GM19372 (cell line): ENCODE measurements around the gene CKMT2.
A peak's percentile ranks its signal among the peaks of the same experiment; 100 is the strongest.

Experiments used
- ATAC-seq: cut with Tn5 transposase; IDR thresholded peaks from one replicate; pipeline ENCODE4 v1.9.1; 2021; ENCODE audit warnings: mild to moderate bottlenecking, low read depth, moderate library complexity; ENCODE audit not compliant: unreplicated experiment

Gene CKMT2

GRCh38 chr5:81233080-81233634 lies at the start of gene CKMT2:
TSS of gene CKMT2 (plus strand) at chr5:81233322. CDS start at chr5:81251133, 17,811 bp downstream.
- no peak for ATAC-seq

DNA sequence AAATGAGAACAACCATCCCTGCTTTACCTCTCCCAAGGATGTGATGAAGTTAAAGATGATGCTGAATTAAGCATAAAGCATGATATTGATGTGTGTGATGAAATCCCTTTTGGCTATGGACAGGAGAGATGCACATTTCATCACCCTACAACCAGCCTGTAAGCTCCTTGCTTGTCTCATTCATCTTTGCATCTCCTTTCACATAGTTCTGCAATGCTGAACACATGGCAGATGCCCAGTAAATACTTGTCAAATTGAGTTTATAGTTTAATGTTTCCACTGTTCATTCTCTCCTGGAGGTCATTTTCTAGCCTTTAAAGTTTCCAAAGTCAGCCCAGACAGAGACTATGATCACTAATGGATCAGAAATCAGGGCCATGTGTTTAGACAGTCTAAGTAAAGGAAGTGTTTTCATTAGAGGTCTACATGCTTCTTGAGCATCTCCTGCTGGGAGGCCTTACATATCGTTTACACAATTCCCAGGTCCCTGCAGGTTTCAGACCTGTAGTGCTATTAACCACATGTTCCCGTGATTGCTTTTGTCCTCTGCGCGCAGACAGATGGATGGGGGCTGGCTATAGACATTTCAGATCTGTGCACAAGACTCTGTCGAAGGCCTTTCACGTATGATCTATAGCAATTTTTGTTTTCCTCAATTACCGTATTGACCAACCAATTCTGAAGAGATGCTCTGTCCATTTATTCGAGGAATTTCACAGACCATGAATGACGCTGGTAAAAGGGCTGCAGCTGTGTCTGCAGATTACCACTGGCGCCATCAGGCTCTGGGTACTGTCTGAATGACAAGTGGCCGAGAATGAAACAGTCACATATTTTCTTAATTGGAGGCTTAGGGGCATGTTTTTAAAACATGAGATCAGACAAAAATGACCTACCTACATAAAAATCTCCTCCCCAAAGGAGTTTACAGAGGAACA lies 49.0 kb upstream of the CKMT2 start:
- ATAC-seq = no peak

DNA sequence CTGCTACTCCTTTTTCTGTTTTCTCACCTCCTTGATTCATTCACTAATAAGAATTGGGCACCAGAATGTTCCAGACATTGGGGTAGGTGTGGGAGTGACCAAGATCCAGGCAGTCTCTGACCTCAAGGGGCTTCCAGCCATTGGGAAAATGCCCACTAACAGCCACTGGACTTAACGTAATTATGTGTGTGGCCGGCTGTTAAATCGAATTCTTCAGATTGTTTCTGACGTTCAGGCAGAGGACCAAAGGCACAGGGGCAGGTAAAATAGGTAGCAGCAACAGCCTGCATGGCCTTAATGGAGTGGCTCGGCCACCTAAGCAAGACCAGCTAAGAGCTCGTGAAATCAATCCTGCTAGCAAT lies 48.4 kb upstream of the CKMT2 start:
- no peak for ATAC-seq

- ATAC-seq = no peak
These were observed 45.2 kb upstream of the CKMT2 start for GRCh38 chr5:81187885-81188284.

DNA sequence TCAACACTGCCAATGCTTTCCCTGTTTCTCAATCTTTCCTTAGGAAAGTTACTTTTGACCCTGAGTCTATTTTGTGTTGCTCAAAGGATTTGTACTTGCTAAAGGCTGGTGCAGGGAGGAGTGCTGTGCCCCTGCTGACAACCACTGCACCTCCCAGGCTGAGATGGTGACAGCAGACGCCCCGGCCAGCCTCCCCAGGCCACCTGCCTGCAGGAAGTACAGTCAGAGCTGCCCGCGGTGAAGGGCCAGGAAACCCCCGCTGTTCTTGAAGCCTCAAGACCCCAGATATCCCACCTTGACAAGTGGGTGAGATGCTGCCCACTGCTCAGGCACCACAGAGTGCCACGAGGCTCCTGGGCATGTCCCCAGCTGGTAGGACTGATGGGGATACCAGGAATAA lies 44.2 kb upstream of the CKMT2 start:
- ATAC-seq = no peak

GRCh38 chr5:81189875-81190498 lies 43.1 kb upstream of the CKMT2 start:
- ATAC-seq = no peak

- ATAC-seq = no peak
These were observed 41.3 kb upstream of the CKMT2 start for GRCh38 chr5:81191726-81192372.

- ATAC-seq = no peak
These were observed 40.8 kb upstream of the CKMT2 start for GRCh38 chr5:81192373-81192750.

- ATAC-seq = peak; percentile 88
These were observed 38.3 kb upstream of the CKMT2 start for GRCh38 chr5:81194633-81195334.

GRCh38 chr5:81195335-81195929 lies 37.7 kb upstream of the CKMT2 start:
- no peak for ATAC-seq

GRCh38 chr5:81202655-81203054 lies 30.5 kb upstream of the CKMT2 start:
- ATAC-seq = no peak

GRCh38 chr5:81203729-81204128 lies 29.4 kb upstream of the CKMT2 start:
- ATAC-seq = no peak

DNA sequence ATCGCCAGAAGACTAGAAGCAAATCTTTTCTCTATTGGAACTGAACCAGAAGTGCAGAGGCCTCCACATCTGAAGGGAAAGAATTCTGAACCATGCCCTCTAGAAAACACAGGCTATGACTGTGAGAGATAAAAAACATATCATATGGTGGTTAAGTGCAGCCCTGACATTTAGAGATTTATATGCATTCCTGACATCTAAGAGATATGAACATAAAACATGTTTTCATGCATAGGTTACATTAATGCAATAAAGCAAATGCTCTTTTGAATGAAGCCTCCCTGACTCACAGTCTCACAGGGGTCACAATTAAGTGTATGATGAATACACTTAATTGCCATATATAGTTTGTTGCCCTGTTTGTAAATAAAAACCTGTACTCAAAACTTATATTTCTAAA lies 28.9 kb upstream of the CKMT2 start:
- ATAC-seq = no peak

DNA sequence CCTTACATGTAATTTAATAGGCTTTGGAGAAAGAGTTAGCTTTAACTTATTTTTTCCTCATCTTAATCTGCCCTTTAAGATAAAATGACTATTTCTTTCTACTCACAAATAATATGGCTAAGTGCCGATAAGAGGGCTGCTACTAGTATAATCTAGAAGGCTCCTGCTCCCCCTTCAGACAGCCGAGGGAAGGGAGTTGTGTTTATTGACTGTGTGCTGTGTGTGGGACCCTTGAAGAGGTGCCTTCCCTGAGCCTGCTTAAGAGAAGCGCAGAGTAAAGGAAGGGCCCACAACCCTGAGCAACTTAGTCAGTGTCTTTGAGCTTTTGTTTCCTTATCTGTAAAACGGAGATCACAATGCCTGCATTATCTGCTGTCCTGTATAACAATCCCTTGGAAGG lies 28.1 kb upstream of the CKMT2 start:
- ATAC-seq = no peak

DNA sequence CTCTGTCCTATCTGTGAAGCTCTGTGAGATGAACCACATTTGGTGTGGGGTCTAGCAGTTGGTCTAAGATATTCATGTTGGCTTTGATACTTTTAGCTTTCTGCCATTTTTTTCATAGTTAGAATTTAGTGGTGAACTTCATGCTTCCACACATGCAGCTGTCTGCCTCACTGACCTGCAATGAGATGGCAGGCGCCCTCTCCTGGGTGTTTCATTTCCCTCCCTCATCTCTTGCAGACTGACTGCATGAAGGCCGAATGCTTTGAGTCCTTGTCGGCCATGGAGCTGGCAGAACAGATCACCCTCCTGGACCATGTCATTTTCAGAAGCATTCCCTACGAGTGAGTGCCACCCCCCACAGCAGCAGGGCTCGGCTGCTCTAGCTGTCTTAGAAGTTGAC lies 26.1 kb upstream of the CKMT2 start:
- no peak for ATAC-seq

- no peak for ATAC-seq
These were observed 24.2 kb upstream of the CKMT2 start for GRCh38 chr5:81208904-81209303.

DNA sequence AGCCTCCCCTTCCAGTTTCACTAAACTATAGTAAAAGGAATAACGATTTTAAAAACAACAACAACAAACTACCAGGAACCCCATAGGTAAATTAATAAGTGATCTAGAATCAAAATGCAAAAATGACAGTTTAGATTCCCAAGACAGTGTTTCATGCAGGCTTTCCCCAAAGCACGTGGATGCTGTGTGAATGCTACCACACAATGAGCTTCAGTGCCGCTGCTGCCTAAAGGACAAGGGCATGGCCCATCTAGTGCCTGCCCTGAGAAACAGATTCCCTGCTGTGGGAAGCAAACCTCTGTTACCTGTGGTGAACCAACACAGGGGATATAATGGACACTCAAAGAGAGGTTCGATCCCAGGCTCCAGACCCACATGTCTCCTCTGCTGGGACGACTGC lies 23.7 kb upstream of the CKMT2 start:
- ATAC-seq = no peak

GRCh38 chr5:81209869-81210493 lies 23.1 kb upstream of the CKMT2 start:
- ATAC-seq = no peak

GRCh38 chr5:81212211-81212751 lies 20.8 kb upstream of the CKMT2 start:
- ATAC-seq = no peak

DNA sequence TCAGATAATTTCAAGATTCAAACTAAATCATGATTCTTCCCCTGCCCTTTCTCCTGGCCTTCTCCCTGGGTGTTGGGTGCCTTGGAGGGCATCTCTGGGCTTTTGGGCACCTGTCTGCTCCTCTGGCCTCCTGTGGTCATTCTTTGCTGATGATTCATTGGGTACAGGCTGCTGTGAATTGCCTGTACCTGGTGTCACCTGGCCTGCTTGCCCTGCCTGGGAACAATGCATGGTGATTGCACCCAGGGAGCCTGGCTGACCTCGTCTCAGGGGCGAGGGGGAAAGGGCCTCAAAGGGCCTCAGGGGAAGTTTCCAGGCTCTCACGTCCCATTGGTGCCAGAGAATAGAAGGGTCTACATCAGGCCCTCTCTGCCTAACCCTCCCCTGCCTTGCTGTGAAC lies 20.1 kb upstream of the CKMT2 start:
- ATAC-seq = no peak
